Stimulated activated naive CD4-positive, alpha-beta T cell treated with Interleukin-2 at 50 U/mL for 16 hours (primary cell): ENCODE measurements around the gene ST8SIA3.
"Not testable (repeated sequence)": the region's sequence is repeated elsewhere in the genome, so short reads cannot be mapped to it uniquely, and the experiment has no call there.

Experiments used
- DNase-seq: peaks from one replicate; lab custom pipeline; 2025; lab: John Stamatoyannopoulos, UW

Gene ST8SIA3

GRCh38 chr18:57366528-57367081 is 14.2 kb downstream of the ST8SIA3 start:
- no peak for DNase-seq

- DNase-seq: no peak
Measured at GRCh38 chr18:57372444-57372843, 20.1 kb downstream of the ST8SIA3 start.

GRCh38 chr18:57373017-57373416 is 20.7 kb downstream of the ST8SIA3 start:
- DNase-seq: no peak

GRCh38 chr18:57376503-57376902 is 24.1 kb downstream of the ST8SIA3 start:
- DNase-seq: no peak

- DNase-seq: no peak
Measured at GRCh38 chr18:57389271-57389670, 36.9 kb downstream of the ST8SIA3 start.

GRCh38 chr18:57390044-57390443 is 37.7 kb downstream of the ST8SIA3 start:
- DNase-seq: no peak

GRCh38 chr18:57394749-57395148 is 42.4 kb downstream of the ST8SIA3 start:
- DNase-seq: not testable (repeated sequence)

- not testable (repeated sequence) for DNase-seq
Measured at GRCh38 chr18:57396831-57397230, 44.5 kb downstream of the ST8SIA3 start.

GRCh38 chr18:57397440-57398132 is 45.2 kb downstream of the ST8SIA3 start:
- DNase-seq: no peak

GRCh38 chr18:57404345-57404744 is 52.0 kb downstream of the ST8SIA3 start:
- no peak for DNase-seq

GRCh38 chr18:57409650-57410049 is 57.3 kb downstream of the ST8SIA3 start:
- no peak for DNase-seq

GRCh38 chr18:57410749-57411148 is 58.4 kb downstream of the ST8SIA3 start:
- DNase-seq: no peak

GRCh38 chr18:57416542-57416941 is 64.2 kb downstream of the ST8SIA3 start:
- no peak for DNase-seq
